CMK (cell line): ENCODE measurements around the gene TBC1D19.
"Not testable (repeated sequence)": the region's sequence is repeated elsewhere in the genome, so short reads cannot be mapped to it uniquely, and the experiment has no call there.

ENCODE experiments used
- DNase-seq: peaks from one replicate; pipeline ENCODE4 v3.0.0-alpha.2; 2010; ENCODE audit warnings: low read depth

The TBC1D19 gene

GRCh38 chr4:26596843-26597242, 13.0 kb downstream of the TBC1D19 start:
- DNase-seq, result no peak

- DNase-seq, result no peak
These were observed 17.3 kb downstream of the TBC1D19 start for GRCh38 chr4:26601204-26601603.

- no peak for DNase-seq
These were observed 23.9 kb downstream of the TBC1D19 start for GRCh38 chr4:26607776-26608175.

GRCh38 chr4:26609391-26609790, 25.5 kb downstream of the TBC1D19 start:
- no peak for DNase-seq

- no peak for DNase-seq
These were observed 26.0 kb downstream of the TBC1D19 start for GRCh38 chr4:26609868-26610267.

GRCh38 chr4:26611372-26611771, 27.5 kb downstream of the TBC1D19 start:
- no peak for DNase-seq

- DNase-seq, result no peak
These were observed 28.0 kb downstream of the TBC1D19 start for GRCh38 chr4:26611885-26612284.

GRCh38 chr4:26613237-26613636, 29.4 kb downstream of the TBC1D19 start:
- DNase-seq, result no peak

- DNase-seq, result no peak
These were observed 29.9 kb downstream of the TBC1D19 start for GRCh38 chr4:26613735-26614134.

GRCh38 chr4:26619784-26620183, 35.9 kb downstream of the TBC1D19 start:
- no peak for DNase-seq

GRCh38 chr4:26621366-26621765, 37.5 kb downstream of the TBC1D19 start:
- DNase-seq, result no peak

- DNase-seq, result no peak
These were observed 39.0 kb downstream of the TBC1D19 start for GRCh38 chr4:26622913-26623312.

GRCh38 chr4:26626658-26627057, 42.8 kb downstream of the TBC1D19 start:
- not testable (repeated sequence) for DNase-seq

GRCh38 chr4:26632916-26633315, 49.0 kb downstream of the TBC1D19 start:
- no peak for DNase-seq

GRCh38 chr4:26634237-26634636, 50.4 kb downstream of the TBC1D19 start:
- no peak for DNase-seq

- DNase-seq, result no peak
These were observed 52.6 kb downstream of the TBC1D19 start for GRCh38 chr4:26636458-26636857.

- not testable (repeated sequence) for DNase-seq
These were observed 56.8 kb downstream of the TBC1D19 start for GRCh38 chr4:26640639-26641038.

- no peak for DNase-seq
These were observed 63.8 kb downstream of the TBC1D19 start for GRCh38 chr4:26647523-26648224.

- DNase-seq, result no peak
These were observed 64.4 kb downstream of the TBC1D19 start for GRCh38 chr4:26648260-26648659.

- no peak for DNase-seq
These were observed 76.4 kb downstream of the TBC1D19 start for GRCh38 chr4:26660261-26660660.

- DNase-seq, result no peak
These were observed 80.0 kb downstream of the TBC1D19 start for GRCh38 chr4:26663888-26664287.

- DNase-seq, result no peak
These were observed 87.1 kb downstream of the TBC1D19 start for GRCh38 chr4:26670903-26671537.

GRCh38 chr4:26679040-26679695, 95.3 kb downstream of the TBC1D19 start:
- DNase-seq, result not testable (repeated sequence)
